CD14-positive monocyte (primary cell): Measurements from ENCODE around the gene ARHGAP12. TPM values are rescaled to one million over a fixed set of nuclear protein-coding genes. Genes with fewer than 3 reads are reported as not detected.

Experiments
- DNase-seq, 3 donors: peaks; one replicate each; pipeline ENCODE4 v3.0.0-alpha.2; 2011 to 2022
- H2AFZ ChIP-seq: 2 replicates; pipeline ENCODE4 v1.6.0; 2012; ENCODE audit warnings: mild to moderate bottlenecking, low read depth, low read length, inconsistent platforms; ENCODE audit not compliant: insufficient read depth, poor library complexity, severe bottlenecking
- H3K27ac ChIP-seq, 2 donors: 1 replicate in 1 of 2; 2 replicates in 1 of 2; pipeline ENCODE4 v1.5.1; 2012 to 2013; ENCODE audit warnings: low read length in 2 of 2, control low read depth in 1 of 2, inconsistent platforms in 1 of 2, low read depth in 1 of 2, mild to moderate bottlenecking in 1 of 2
- H3K27me3 ChIP-seq, 2 donors: one replicate each; pipeline versions ENCODE4 v1.6.0 to v1.6.1; 2011 to 2013; ENCODE audit warnings: low read length in 2 of 2; ENCODE audit not compliant: control insufficient read depth in 2 of 2, insufficient read depth in 2 of 2
- H3K36me3 ChIP-seq, 2 donors: replicated peaks in 1 of 2; 1 replicate in 1 of 2; 2 replicates in 1 of 2; pipeline versions ENCODE4 v1.5.1 to v1.6.1; 2012 to 2013; ENCODE audit warnings: low read length in 2 of 2, control low read depth in 1 of 2, inconsistent platforms in 1 of 2, mild to moderate bottlenecking in 1 of 2; ENCODE audit not compliant: insufficient read depth in 2 of 2, control insufficient read depth in 1 of 2
- H3K4me1 ChIP-seq, 2 donors: 1 replicate in 1 of 2; 2 replicates in 1 of 2; pipeline versions ENCODE4 v1.5.1 to v1.6.1; 2012 to 2013; ENCODE audit warnings: low read length in 2 of 2, control low read depth in 1 of 2, inconsistent platforms in 1 of 2, mild to moderate bottlenecking in 1 of 2, moderate library complexity in 1 of 2; ENCODE audit not compliant: insufficient read depth in 2 of 2, control insufficient read depth in 1 of 2
- H3K4me2 ChIP-seq: replicated peaks from 2 replicates; pipeline ENCODE3; 2012; ENCODE audit warnings: low read length, moderate library complexity, mild to moderate bottlenecking; ENCODE audit not compliant: poor library complexity, severe bottlenecking; ENCODE audit errors: extremely low read depth
- H3K4me3 ChIP-seq, 3 experiments: fragments of 200-600 bp in 1 of 3; sonication (generic) in 1 of 3; replicated peaks in 1 of 3; 1 replicate in 2 of 3; 2 replicates in 1 of 3; pipeline ENCODE4 v1.5.1; 2011 to 2013; ENCODE audit warnings: low read length in 3 of 3, mild to moderate bottlenecking in 3 of 3, control low read depth in 2 of 3, low read depth in 2 of 3, inconsistent platforms in 1 of 3, moderate library complexity in 1 of 3
- H3K79me2 ChIP-seq: 2 replicates; pipeline ENCODE4 v1.6.0; 2012; ENCODE audit warnings: mild to moderate bottlenecking, control low read depth, inconsistent platforms, low read length, moderate library complexity; ENCODE audit not compliant: insufficient read depth
- H3K9ac ChIP-seq: 2 replicates; pipeline ENCODE4 v1.6.0; 2017; ENCODE audit warnings: low read length, mild to moderate bottlenecking; ENCODE audit not compliant: insufficient read depth, poor library complexity, severe bottlenecking
- H3K9me3 ChIP-seq, 2 donors: replicated peaks in 1 of 2; 1 replicate in 1 of 2; 2 replicates in 1 of 2; pipeline versions ENCODE4 v1.5.1 to v1.6.1; 2012 to 2013; ENCODE audit warnings: low read length in 2 of 2, control low read depth in 1 of 2; ENCODE audit not compliant: control insufficient read depth in 1 of 2, insufficient read depth in 1 of 2
- H4K20me1 ChIP-seq: 2 replicates; pipeline ENCODE4 v1.6.0; 2012; ENCODE audit warnings: mild to moderate bottlenecking, low read length, control low read depth, moderate library complexity; ENCODE audit not compliant: insufficient read depth
- H3K27ac Mint-ChIP-seq, 7 donors: one replicate each; pipeline ENCODE4 v1.8.0; 2020; ENCODE audit warnings: mild to moderate bottlenecking in 7 of 7, mixed read lengths in 7 of 7, moderate library complexity in 6 of 7, inconsistent platforms in 2 of 7
- H3K27me3 Mint-ChIP-seq, 3 donors: one replicate each; pipeline ENCODE4 v1.8.0; 2021 to 2022; ENCODE audit warnings: low read depth in 3 of 3, mild to moderate bottlenecking in 3 of 3, mixed read lengths in 3 of 3, moderate library complexity in 3 of 3, inconsistent platforms in 1 of 3
- H3K36me3 Mint-ChIP-seq, 2 donors: one replicate each; pipeline ENCODE4 v1.8.0; 2020; ENCODE audit warnings: mixed read lengths in 2 of 2, inconsistent platforms in 1 of 2, mild to moderate bottlenecking in 1 of 2
- H3K4me1 Mint-ChIP-seq: one replicate; pipeline ENCODE4 v1.8.0; 2020; ENCODE audit warnings: mild to moderate bottlenecking, mixed read lengths
- H3K4me3 Mint-ChIP-seq, 2 donors: one replicate each; pipeline ENCODE4 v1.8.0; 2020; ENCODE audit warnings: mild to moderate bottlenecking in 2 of 2, mixed read lengths in 2 of 2, moderate library complexity in 1 of 2
- H3K9me3 Mint-ChIP-seq, 7 donors: one replicate each; pipeline ENCODE4 v1.8.0; 2020 to 2022; ENCODE audit warnings: mixed read lengths in 7 of 7, mild to moderate bottlenecking in 6 of 7, moderate library complexity in 6 of 7, inconsistent platforms in 2 of 7
- WGBS: methylation state at CpG from one replicate; pipeline ENCODE4 v1.1.5; 2013; ENCODE audit warnings: missing lambda C conversion rate; ENCODE audit not compliant: insufficient coverage; 5-methylcytosine and 5-hydroxymethylcytosine counted together
- intact Hi-C, 2 donors: fragments of 100-400 bp; cut with micrococcal nuclease; formaldehyde crosslinking; loops; one replicate each; pipeline versions ENCODE4 v1.15.0 to v1.15.1; 2023
- polyA plus RNA-seq, 3 donors: library from polyadenylated mRNA; depleted of rRNA in 1 of 3; unstranded in 2 of 3; stranded (reverse) in 1 of 3; fragments of 300-500 nt in 2 of 3; fragments of >200 nt in 1 of 3; fragmentation: Illumina TruSeq in 2 of 3; gene quantifications; 1 replicate in 2 of 3; 2 replicates in 1 of 3; pipeline ENCODE4 v1.2.3, GENCODE V29; 2012 to 2021
- TF ChIP-seq, protein P1 (sequence below): fragments of 200-600 bp; IDR thresholded peaks from one replicate; pipeline ENCODE4 v1.8.0; 2022; ENCODE audit warnings: antibody characterized with exemption, mild to moderate bottlenecking

ARHGAP12 gene
- polyA plus RNA-seq, 3 donors, result 3.2 to 15.5 (median 4.7) TPM

DNA sequence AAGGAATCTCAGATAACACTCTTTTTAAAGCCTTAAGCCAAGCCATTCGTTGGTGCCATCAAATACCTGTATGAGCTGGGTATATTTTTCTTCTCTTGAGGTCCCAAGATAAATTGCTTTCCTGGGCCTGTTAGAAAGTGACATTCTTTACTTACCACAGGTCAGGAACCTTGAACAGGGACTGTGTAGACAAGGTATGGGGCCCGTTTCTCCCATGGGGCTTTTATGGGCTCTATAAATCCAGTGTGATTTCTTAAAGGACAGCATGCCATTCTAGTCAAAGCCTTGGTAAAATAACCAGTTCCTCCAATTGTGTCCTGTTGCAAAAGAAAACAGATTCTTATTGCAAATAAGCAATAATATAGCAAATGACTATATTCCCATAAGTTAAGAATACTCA is 24.8 kb upstream of the ARHGAP12 start:
- Histone ChIP-seq H4K20me1 (no peaks in the 10 kb centered on the region), H3K9ac (no peak overlapping the region), H2AFZ (no peak overlapping the region), H3K9me3 (peaks cover 0 to 5% of the 10 kb centered on the region in 2 donors), H3K4me2 (no peak overlapping the region), H3K27me3 (no peaks in the 10 kb centered on the region), H3K36me3 (no peaks in the 10 kb centered on the region), H3K27ac (no peak overlapping the region), H3K79me2 (no peaks in the 10 kb centered on the region), H3K4me1 (peaks cover 34 to 50% of the 10 kb centered on the region in 2 donors), H3K4me3 (no peak overlapping the region)
- no peaks in the 10 kb centered on the region for H3K27me3 Mint-ChIP-seq
- intact Hi-C loops, result no loop called here
- TF ChIP-seq, protein P1, sequence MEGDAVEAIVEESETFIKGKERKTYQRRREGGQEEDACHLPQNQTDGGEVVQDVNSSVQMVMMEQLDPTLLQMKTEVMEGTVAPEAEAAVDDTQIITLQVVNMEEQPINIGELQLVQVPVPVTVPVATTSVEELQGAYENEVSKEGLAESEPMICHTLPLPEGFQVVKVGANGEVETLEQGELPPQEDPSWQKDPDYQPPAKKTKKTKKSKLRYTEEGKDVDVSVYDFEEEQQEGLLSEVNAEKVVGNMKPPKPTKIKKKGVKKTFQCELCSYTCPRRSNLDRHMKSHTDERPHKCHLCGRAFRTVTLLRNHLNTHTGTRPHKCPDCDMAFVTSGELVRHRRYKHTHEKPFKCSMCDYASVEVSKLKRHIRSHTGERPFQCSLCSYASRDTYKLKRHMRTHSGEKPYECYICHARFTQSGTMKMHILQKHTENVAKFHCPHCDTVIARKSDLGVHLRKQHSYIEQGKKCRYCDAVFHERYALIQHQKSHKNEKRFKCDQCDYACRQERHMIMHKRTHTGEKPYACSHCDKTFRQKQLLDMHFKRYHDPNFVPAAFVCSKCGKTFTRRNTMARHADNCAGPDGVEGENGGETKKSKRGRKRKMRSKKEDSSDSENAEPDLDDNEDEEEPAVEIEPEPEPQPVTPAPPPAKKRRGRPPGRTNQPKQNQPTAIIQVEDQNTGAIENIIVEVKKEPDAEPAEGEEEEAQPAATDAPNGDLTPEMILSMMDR, result no peak
- peaks cover 5 to 16% (median 10%) of the 10 kb centered on the region in 7 donors for H3K9me3 Mint-ChIP-seq
- DNase-seq, result no peak
- peaks cover 4 to 13% of the 10 kb centered on the region in 2 donors for H3K36me3 Mint-ChIP-seq
- no peak overlapping the region for H3K27ac Mint-ChIP-seq
- H3K4me1 Mint-ChIP-seq, result peaks cover 47% of the 10 kb centered on the region
- no peak overlapping the region for H3K4me3 Mint-ChIP-seq
- WGBS, result 100% methylated on average over 1 of the region's 2 CpGs

DNA sequence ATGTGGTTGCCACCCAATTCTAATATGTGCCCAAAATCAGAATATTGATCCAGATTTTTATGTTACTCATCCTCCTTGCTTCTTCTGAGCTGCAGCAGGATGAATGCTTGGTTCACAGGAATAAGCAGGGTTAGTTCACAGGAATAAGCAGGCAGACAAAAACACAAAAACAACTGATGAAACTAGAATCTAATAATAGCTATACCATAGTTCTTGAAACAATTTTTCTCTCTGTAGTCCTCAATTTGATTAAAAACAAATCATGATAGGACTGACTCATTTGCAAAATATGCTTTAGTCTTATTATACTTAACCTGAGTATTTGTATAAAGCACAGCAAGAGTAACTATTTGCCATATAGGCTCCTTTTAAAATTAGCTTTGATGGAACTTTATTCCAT is 24.4 kb upstream of the ARHGAP12 start:
- Mint-ChIP-seq H3K27me3 (no peaks in the 10 kb centered on the region), H3K27ac (no peak overlapping the region), H3K4me1 (peaks cover 47% of the 10 kb centered on the region), H3K9me3 (peaks cover 5 to 16% (median 10%) of the 10 kb centered on the region in 7 donors), H3K36me3 (peaks cover 4 to 13% of the 10 kb centered on the region in 2 donors), H3K4me3 (no peak overlapping the region)
- H3K9me3 ChIP-seq, result peaks cover 0 to 5% of the 10 kb centered on the region in 2 donors
- H3K4me3 ChIP-seq, result no peak overlapping the region
- H3K27me3 ChIP-seq, result no peaks in the 10 kb centered on the region
- H2AFZ ChIP-seq, result no peak overlapping the region
- no peak overlapping the region for H3K9ac ChIP-seq
- H3K4me1 ChIP-seq, result peaks cover 35 to 50% of the 10 kb centered on the region in 2 donors
- H3K27ac ChIP-seq, result no peak overlapping the region
- TF ChIP-seq, protein P1, result no peak
- no peaks in the 10 kb centered on the region for H3K36me3 ChIP-seq
- no peak for DNase-seq
- intact Hi-C loops, result no loop called here
- H3K4me2 ChIP-seq, result no peak overlapping the region
- H3K79me2 ChIP-seq, result no peaks in the 10 kb centered on the region
- no peaks in the 10 kb centered on the region for H4K20me1 ChIP-seq
